Daoy (cell line): ENCODE measurements around the gene C22orf39. TPM values are rescaled to one million over a fixed set of nuclear protein-coding genes. Genes with fewer than 3 reads are reported as not detected.
"Not testable (repeated sequence)": the region's sequence is repeated elsewhere in the genome, so short reads cannot be mapped to it uniquely, and the experiment has no call there.

Experiments
- DNase-seq: peaks from one replicate; pipeline ENCODE4 v3.0.0-alpha.2; 2015; ENCODE audit warnings: low read depth
- total RNA-seq: library from RNA; depleted of rRNA; stranded (reverse); fragments of >200 nt; shearing (Covaris generic); gene quantifications from 2 replicates; pipeline ENCODE4 v1.2.3, GENCODE V29; 2014

The C22orf39 gene
- total RNA-seq, 1 experiment from 2014 or later = 22.3 TPM

DNA sequence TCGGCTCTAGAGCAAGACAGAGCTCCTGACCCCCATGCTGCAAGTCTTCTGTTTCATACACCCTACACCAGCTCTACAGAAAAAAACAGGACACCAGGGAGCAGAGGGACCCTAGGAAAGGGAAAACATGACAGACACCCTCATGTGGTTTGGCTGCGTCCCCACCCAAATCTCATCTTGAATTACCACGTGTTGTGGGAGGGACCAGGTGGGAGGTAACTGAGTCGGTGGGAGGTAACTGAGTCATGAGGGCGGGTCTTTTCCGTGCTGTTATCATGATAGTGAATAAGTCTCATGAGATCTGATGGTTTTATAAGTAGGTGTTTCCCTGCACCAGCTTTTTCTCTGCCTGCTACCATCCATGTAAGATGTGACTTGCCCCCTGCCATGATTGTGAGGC, 6.6 kb upstream of the C22orf39 start:
- no peak for DNase-seq

DNA sequence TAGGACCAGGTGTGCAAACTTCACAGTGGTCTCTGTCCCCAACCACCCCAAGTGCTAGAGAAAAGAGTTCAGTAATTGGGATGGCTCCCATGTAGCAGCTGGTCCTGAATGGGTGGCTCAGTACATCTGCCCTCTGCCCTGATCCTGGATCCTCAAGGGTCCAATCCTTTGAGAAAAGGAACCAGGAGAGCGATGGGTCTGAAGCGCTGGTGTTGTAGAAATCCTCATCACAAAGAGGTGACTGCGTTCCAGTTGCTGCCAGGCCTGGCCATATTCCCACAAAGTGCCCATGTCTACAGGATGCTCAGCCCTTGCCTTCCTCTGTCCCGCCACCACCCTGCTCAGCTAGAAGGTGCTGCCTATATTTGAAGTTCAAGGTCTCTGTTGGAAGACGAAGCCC, 6.2 kb upstream of the C22orf39 start:
- DNase-seq = no peak

DNA sequence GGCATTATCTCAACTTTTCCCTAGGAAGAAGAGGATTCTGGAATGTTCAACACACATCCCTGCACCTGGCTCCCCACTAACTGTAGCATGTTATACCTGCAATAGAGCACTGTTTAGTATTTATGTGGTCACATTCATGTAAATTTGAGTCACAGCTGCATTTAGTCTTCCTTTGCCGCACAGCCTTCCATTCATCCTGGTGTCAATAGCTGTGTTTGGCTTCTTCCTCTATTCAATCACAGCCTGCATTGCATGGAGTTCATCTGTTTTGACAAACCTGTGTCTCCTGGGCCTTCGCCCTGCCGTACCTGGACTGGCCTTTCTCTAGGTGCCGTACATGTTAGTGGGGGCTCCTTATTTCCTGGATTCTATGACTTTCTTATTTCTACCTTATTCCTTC, 4.1 kb upstream of the C22orf39 start:
- no peak for DNase-seq

DNA sequence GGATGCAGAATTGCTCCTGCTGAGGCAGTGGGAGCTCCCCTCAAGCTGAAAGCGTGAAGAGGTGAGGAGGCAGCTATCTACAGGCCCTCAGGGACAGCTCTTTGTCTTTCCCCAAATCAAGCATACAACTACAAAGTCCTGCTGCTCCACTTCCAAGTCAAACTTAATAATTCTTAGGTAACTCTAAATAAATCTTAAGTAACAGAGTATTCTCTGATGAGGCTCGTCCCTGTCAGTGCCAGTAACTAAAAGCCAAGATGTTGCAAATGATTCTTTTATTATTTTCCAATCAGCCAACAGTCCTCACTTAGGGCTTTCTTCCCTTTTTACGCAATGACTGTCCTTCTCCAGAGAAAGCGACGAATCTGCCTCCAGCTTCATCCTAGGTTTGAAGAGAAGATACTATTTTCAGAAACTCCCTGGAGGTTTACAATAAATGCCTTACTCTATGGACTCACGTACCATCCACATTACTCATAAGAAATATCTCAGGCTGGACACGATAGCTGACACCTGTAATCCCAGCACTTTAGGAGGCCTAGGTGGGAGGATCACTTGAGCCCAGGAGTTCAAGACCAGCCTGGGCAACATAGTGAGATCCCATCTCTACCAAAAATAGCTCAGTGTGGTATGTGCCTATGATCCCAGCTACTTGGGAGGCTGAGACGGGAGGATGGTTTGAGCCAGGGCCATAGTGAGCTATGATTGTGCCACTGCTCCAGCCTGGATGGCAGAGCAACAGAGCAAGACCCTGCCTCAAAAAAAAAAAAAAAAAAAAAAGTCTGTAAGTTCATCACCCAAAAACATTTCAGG, 3.1 kb upstream of the C22orf39 start:
- DNase-seq = no peak

DNA sequence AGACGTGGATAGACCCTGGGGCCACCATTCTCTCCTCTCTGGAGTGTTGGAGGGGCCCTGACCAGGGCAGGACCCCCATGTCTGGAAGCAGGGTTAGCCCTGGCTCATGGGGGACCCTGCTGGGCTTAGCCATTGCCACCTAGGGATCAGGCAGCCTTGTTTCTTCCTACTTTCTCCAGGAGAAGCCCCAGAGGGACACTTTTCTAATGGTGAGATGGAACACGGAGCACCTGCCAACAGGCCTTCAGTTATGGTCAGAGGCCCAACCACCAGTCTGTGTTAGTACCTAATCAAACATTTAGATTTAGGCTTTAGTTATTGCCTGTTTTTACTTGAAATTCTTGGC, 1.9 kb upstream of the C22orf39 start:
- DNase-seq = no peak

DNA sequence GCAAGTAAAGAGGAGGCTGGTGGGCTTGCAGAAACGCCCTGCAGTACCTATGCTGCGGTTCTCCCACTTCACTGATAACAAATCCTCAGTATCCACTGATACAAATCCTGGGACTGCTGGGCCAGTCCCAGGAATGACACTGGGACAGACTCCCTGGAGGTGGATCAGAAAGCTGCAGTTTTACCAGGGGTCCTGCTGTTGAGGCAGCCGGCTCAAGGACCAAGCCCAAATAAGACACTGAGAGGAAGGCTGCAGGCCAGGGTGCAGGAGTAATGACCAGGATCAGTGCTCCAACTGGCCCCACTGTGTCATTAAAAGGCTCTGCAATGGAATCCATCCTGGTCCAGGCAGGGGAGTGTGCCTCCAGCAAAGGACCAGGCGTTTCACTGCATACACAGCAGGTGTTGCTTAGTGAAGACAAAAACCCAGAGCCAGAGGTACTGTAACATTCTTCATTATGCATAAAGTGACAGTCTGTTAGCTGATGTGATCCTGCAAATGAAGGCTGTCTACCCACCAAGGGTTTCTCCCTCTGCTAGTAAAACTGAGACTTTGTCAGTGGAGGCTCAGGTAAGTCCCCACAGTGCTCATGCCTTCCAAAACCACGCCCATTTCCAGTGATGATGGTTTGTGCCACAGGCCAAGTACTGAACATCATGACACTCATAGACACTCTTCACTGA, 1.4 kb upstream of the C22orf39 start:
- no peak for DNase-seq

DNA sequence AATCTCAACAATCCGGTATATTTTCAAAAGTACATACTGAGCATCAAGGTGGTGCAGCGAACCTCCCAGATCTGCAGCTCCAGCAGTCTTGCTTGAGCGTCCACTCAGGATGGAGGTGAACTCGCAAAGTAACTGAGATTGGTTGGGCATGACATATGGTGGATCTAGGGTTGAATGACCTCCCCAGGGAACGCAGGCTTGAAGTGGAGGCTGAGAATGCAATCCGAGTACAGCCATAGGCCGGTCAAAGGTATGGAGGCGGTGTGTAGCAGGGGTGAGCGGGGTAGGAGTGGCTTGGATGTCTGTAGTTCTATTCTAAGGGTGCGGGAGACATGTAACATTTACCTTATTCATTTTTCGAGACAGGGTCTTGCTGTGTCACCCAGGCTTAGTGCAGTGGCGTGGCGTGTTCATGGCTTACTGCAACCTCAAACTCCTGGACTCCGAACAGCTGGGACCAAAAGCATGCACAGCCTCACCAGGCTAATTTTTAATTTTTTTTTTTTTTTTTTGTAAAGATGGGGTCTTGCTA, 631 bp upstream of the C22orf39 start:
- peak; percentile 77 for DNase-seq

DNA sequence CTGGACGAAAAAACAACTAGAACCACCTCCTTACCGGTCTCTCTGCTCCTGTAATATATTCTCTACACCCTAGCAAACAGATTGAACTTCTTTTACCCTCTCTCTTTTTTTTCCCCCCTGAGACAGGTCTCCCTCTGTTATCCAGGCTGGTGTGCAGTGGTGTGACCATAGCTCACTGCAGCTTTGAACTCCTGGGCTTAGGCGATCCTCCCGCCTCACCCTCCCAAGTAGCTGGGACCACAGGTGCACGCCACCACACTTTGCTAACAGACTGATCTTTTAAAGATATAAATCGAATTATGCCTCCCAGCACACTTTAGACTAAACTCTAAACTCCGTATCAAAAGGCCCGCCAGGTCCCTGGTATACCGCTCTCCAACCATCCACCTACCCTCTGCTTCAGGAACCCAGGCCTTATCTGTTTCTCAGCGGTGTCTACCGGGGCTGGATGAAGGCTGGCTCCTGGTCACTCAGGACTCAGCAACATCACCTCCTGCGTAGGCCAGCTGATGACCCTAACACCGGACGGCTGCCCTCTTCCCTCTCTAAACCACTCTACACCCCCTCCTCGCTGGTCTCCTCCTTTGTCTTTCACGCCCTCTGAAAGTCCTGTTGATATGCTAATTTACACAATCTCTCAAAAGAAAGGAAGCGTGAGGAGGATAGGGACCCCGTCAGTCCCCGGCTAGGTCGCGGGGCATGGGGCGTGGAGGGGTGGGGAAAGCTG, 745 bp downstream of the C22orf39 start:
- no peak for DNase-seq

DNA sequence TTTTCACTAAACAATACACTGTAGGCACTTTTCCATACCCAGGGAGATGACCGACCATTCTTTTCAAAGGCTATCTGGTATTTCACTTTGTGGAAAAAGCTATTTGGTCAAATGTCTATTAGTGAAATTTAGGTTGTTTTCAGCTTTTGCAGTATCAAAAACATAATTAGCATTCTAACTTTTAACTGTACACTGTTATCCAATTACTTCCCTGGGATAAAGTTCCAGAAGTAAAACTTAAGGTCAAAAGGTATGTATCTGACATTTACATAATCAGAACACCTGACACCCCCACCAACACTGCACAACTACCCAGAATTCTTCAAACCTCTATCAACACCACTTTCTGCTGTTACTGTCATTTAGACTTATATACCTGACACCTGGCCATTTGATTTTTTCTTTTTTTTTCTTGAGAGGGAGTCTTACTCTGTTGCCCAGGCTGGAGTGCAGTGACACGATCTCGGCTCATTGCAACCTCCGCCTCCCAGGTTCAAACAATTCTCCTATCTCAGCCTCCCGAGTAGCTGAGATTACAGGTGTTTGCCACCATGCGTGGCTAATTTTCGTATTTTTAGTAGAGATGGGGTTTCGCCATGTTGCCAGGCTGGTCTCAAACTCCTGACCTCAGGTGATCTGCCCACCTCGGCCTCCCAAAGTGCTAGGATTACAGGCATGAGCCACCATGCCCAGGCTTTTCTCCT, 2.1 kb downstream of the C22orf39 start:
- DNase-seq = not testable (repeated sequence)

DNA sequence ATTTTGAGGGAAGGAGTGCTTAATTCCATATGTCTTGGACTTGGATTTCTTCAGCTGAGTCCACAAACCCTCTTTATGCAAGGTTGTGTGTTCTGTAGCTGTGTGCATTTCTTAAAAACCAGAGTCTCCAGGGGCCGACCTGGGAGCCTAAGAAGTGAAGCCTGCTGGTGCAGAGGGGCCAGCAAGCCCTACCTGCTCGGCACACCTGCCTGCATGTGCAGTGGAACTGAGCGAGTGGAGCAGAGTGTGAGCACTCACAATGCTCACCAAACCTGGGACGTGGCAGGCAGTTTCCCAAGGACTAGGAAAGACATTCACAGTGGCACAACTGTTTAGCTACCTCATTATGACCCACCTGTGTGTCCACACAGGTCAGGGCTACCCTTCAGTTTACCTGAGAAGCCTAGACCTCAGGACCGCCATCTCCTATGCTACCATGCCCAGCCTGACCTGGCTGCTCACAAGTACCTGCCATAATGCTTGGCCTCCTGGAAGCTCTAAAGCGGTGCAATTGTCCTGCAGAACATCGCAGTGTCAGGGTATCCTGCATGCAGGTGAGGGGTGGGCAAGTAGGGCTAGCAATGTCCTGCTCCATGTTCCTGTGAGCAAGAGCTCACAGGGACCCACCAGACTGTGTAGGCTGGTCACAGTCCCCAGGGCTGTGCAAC, 3.8 kb downstream of the C22orf39 start:
- DNase-seq = no peak

DNA sequence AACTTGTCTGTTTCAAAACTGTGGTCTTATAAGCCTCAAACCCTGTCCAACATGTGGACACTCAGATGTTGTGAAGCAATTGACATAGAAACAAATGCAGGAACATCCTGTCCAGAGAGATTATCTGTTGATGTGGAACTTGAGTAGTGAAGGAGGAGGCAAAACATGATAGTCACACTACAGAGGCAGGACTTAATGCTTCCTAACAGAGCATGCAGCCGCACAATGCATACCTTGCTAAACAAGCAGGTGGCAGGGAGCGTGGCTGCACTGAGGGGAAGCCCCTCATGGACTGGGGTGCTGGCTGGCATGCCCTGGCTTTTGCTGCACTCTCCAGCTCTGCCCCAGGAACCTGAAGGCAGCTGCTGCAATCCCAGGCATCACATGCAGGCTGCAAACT, 5.3 kb downstream of the C22orf39 start:
- no peak for DNase-seq

DNA sequence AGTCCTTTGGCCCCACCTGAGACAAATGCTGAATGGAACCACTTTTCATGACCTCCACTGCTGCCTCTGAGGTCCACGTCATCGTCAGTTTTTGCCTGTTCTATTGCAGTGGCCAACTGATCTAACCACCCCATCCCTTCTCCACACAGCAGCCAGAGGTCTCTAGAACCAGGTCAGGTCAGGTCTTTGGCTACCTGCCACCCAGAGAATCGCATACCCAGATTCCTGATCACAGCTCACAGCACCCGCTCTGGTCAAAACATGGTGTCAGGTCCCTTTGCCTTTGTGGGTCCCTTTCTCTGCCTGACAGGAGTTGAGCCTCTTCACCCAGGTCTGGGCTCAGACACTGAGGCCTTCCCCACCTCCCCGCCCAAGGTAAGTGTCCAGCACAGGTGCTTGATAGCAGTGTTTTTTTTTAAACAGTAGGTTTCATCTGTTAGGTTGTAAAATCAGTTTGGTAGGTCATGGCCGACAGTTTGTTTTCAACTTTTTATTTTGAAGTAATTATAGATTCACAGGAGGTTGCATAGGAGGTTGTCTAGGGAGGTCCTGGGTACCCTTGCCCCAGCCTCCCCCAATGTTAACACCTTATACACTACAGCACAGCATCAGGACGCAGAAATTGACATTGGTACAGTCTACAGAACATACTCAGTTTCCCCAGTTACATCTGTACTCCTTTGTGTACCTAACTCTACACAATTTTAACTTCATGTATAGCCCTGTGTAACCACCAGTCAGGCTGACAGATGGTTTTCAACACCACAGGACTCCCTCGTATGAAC, 6.9 kb downstream of the C22orf39 start:
- no peak for DNase-seq

DNA sequence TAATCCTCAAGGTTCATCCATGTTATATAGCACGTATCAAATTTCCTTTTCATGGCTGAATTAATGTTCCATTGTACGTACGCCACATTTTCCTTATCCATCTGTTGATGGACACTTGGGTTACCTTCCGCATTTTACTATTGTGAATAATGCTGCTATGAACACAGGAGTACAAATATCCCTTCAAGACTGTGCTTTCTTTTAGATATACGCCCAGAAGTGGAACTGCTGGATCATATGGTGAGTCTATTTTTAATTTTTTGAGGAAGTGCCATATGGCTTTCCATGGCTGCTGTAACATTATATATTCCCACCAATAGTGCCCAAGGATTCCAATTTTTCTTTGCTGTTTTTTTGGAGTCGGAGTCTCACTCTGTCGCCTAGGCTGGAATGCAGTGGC, 9.2 kb downstream of the C22orf39 start:
- DNase-seq = no peak

DNA sequence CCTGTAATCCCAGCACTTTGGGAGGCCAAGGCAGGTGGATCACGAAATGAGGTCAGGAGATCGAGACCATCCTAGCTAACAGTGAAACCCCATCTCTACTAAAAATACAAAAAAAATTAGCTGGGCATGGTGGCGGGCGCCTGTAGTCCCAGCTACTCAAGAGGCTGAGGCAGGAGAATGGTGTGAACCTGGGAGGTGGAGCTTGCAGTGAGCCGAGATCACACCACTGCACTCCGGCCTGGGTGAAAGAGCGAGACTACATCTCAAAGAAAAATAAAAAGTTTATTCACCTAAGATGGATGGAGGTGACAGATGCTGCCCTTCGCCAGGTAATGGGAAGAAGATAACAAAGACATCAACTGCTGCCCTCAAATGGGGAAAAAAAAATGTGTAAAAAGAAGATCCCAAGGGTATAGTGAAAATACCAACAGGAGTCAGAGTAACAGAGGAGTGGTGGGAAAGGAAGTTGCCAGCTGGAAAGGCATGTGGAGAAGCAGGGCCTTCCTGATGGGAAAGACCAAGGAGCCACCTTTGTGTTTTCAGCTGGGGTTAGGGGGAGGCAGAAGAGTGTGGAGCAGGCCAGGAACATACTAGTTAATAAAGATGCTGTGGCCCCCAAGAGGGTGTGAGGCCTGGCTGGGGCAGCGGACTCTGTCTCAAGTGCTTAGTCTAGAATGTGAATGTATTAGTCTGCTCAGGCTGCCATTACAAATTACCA, 10.9 kb downstream of the C22orf39 start:
- not testable (repeated sequence) for DNase-seq

DNA sequence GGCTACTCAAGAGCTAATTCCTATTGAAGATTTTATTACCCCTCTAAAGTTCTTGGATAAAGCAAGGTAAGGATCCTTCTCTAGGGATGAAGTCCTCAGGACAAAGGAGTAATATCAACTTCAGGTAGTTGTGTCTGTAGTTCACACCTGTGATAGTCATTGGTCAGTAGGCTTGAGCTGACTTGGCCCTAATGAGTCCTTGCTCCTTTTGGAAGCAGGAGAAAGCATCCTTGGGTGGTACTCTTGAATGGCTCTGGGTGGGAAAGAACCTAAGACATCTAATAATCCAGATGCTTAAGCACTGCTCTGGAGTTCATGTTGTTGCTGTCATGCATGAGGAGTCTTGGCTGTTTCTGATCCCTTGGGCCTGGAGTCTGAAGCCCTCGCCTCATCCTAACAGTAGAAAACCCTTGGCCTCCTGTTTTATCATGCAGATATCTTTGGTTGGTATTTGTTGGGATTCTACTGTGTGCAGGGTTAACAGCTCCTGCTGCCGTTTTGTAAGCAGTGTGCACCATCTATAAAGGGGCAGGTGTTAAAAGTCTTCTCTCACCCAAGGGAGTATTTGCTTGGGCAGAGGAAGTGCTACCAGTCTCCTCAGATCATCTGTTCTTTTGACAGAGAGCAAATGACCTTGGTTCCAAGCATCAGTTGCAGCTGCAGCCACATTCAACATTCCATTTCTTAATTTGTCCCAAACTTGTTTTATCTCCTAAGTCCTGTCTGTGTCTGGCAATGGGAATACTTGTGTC, 12.5 kb downstream of the C22orf39 start:
- DNase-seq = no peak

DNA sequence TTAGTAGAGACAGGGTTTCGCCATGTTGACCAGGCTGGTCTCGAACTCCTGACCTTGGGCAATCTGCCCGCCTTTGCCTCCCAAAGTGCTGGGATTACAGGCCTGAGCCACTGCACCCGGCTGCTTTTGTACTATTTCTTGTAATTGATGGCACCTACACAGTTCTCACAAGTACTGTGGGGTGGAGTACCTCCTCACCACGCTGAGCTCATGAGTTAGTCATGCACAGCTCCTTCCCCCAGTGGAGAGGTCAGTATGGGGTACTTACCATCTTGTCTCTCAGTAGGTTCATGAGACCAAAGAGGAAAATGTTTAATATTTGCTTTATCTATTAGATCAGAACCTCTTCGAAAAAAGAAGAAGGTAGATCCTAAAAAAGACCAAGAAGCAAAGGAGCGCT, 13.1 kb downstream of the C22orf39 start:
- DNase-seq = no peak

DNA sequence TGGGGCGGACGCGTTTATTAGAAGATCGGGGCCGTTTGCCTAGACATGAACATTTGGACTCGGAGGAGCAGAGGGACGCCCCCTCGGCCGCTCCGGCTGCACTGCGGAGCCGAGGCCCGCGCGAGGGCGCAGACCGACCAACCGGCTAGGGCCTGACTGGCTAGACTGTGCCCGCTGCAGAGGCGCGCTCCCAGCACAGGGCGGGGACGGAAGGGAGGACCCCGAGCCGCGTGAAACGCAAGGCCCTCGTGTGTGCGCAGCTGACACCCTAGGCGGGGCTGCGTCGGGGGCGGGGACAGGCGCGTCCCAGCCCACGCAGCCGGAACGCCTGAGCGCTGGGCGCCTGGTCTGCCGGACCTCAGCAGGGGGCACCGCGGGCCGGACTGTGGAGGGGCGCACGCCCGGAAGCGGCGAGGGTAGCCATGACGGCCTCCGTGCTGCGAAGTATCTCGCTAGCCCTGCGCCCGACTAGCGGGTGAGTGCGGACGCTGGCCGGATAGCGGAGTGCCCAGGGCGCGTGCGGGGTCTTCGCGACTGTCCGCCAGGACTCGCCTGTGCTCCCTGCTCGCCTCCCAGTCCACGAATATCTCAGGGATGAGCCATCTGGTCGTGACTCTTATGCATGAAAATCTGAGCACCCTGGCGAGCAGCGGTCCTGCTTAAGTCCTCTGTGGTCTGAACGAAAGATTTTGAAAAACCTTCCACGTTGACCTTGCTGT, 15.2 kb downstream of the C22orf39 start, which contains the start of gene MRPL40:
Gene MRPL40, plus strand, starts transcription at position 413 of the 719 bp plus-strand sequence. Its CDS starts 10 bp downstream, at position 423.
- DNase-seq = peak; percentile 98

DNA sequence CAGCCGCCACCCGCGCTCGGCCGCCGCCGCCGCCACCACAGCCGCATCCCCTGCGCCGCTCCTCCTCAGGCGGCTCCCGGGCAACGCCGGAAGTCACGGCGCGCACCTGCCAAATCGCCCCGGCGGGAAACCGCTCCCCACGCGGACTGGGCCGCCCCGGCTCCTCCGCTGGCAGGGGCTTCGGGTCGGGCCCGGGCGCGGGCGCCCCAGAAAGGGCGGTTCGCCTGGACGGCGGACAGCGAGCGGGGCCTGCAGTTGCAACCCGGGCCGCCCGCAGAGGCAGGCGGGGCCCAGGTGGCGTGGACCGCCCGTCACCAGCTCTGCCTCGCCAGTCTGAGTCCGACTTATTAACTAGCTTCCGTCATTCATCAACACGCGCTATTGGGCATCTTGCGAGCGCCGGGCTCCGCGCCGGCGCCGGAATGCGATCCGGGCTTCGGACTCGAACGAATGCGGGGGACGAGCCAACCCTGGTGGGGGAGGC, 15.8 kb downstream of the C22orf39 start, which contains the start of gene HIRA:
Gene HIRA, minus strand, starts transcription at position 85 of the 484 bp plus-strand sequence. CDS start 257 bp downstream, outside the sequence.
- DNase-seq = peak; percentile 84
